ENCODE measurements around the gene PSMA5.

The PSMA5 gene

GRCh38 chr1:109357616-109358015 lies 68.6 kb downstream of the PSMA5 start:
- no peak overlapping the region for H2AK5ac ChIP-seq (ENCODE audit: low read length)
- H2BK120ac ChIP-seq (ENCODE audit: insufficient read depth, low read length, poor library complexity), result no peak overlapping the region
- no peaks in the 10 kb centered on the region for H3K79me2 ChIP-seq (ENCODE audit: control insufficient read depth, insufficient read depth, low read length, poor library complexity)
- no peak overlapping the region for H2BK12ac ChIP-seq (ENCODE audit: low read length)
- no peak for DNase-seq
- H3K18ac ChIP-seq (ENCODE audit: low read length), result no peak overlapping the region
- no peak overlapping the region for H4K12ac ChIP-seq (ENCODE audit: low read depth, low read length)
- no peak overlapping the region for H3K9ac ChIP-seq (ENCODE audit: low read length)
- H3K79me1 ChIP-seq (ENCODE audit: low read length), result no peaks in the 10 kb centered on the region
- H2BK5ac ChIP-seq (ENCODE audit: low read depth, low read length, poor library complexity), result no peak overlapping the region
- no CpG with 5 or more reads among the region's 1 CpG for WGBS (ENCODE audit: extremely low coverage, insufficient coverage, insufficient read length)
- no peaks in the 10 kb centered on the region for H3K9me3 ChIP-seq (ENCODE audit: insufficient read depth, low read depth, low read length)
- peaks cover 7 to 13% of the 10 kb centered on the region in 2 experiments for H3K36me3 ChIP-seq (ENCODE audit: control insufficient read depth in 1 of 2, insufficient read depth in 2 of 2, low read length in 2 of 2)
- peaks cover 2 to 4% of the 10 kb centered on the region in 2 experiments for H3K4me1 ChIP-seq (ENCODE audit: control insufficient read depth in 1 of 2, insufficient read depth in 2 of 2, low read length in 2 of 2)
- no peak overlapping the region for H2AFZ ChIP-seq (ENCODE audit: insufficient read depth, low read length, poor library complexity)
- H3K27ac ChIP-seq (ENCODE audit: low read depth, low read length), result no peak overlapping the region
- no peak overlapping the region for H3K23ac ChIP-seq (ENCODE audit: low read length)
- H4K91ac ChIP-seq (ENCODE audit: low read depth, low read length), result no peak overlapping the region
- H3K4me3 ChIP-seq (ENCODE audit: low read depth, low read length), result no peak overlapping the region
- no peak overlapping the region for H3K14ac ChIP-seq (ENCODE audit: low read length)
- H4K8ac ChIP-seq (ENCODE audit: low read depth, low read length), result no peak overlapping the region
- H3K27me3 ChIP-seq (ENCODE audit: insufficient read depth, low read length), result no peaks in the 10 kb centered on the region
- no peak overlapping the region for H3K4me2 ChIP-seq (ENCODE audit: low read length)
- H3K4ac ChIP-seq (ENCODE audit: low read depth, low read length), result no peak overlapping the region

DNA sequence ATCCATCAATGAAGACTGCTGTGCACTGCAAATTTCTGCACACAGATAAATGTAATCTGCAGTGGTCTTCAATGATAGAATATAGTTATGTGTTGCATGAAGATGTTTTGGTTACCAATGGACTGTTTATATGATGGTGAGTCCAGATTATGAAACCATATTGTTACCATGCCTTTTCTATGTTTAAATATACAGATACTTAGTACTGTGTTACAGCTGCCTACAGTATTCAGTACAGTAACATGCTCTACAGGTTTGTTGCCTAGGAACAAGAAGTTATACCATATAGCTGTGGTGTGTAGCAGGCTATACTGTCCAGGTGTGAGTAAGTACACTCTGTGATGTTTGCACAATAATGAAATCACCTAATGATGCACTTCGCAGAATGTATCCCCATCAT lies 69.3 kb downstream of the PSMA5 start:
- no peaks in the 10 kb centered on the region for H3K79me2 ChIP-seq (ENCODE audit: control insufficient read depth, insufficient read depth, low read length, poor library complexity)
- no peak overlapping the region for H3K14ac ChIP-seq (ENCODE audit: low read length)
- H3K27ac ChIP-seq (ENCODE audit: low read depth, low read length), result no peak overlapping the region
- no peak overlapping the region for H4K12ac ChIP-seq (ENCODE audit: low read depth, low read length)
- H3K36me3 ChIP-seq (ENCODE audit: control insufficient read depth in 1 of 2, insufficient read depth in 2 of 2, low read length in 2 of 2), result peaks cover 7 to 14% of the 10 kb centered on the region in 2 experiments
- H3K23ac ChIP-seq (ENCODE audit: low read length), result no peak overlapping the region
- H3K4ac ChIP-seq (ENCODE audit: low read depth, low read length), result no peak overlapping the region
- no CpG with 5 or more reads among the region's 1 CpG for WGBS (ENCODE audit: extremely low coverage, insufficient coverage, insufficient read length)
- H3K4me3 ChIP-seq (ENCODE audit: low read depth, low read length), result no peak overlapping the region
- no peaks in the 10 kb centered on the region for H3K9me3 ChIP-seq (ENCODE audit: insufficient read depth, low read depth, low read length)
- no peak overlapping the region for H2BK5ac ChIP-seq (ENCODE audit: low read depth, low read length, poor library complexity)
- H4K8ac ChIP-seq (ENCODE audit: low read depth, low read length), result no peak overlapping the region
- peaks cover 2 to 4% of the 10 kb centered on the region in 2 experiments for H3K4me1 ChIP-seq (ENCODE audit: control insufficient read depth in 1 of 2, insufficient read depth in 2 of 2, low read length in 2 of 2)
- DNase-seq, result no peak
- no peak overlapping the region for H3K18ac ChIP-seq (ENCODE audit: low read length)
- no peaks in the 10 kb centered on the region for H3K79me1 ChIP-seq (ENCODE audit: low read length)
- H2BK12ac ChIP-seq (ENCODE audit: low read length), result no peak overlapping the region
- no peak overlapping the region for H3K9ac ChIP-seq (ENCODE audit: low read length)
- H4K91ac ChIP-seq (ENCODE audit: low read depth, low read length), result no peak overlapping the region
- no peak overlapping the region for H2BK120ac ChIP-seq (ENCODE audit: insufficient read depth, low read length, poor library complexity)
- H3K27me3 ChIP-seq (ENCODE audit: insufficient read depth, low read length), result no peaks in the 10 kb centered on the region
- no peak overlapping the region for H3K4me2 ChIP-seq (ENCODE audit: low read length)
- H2AK5ac ChIP-seq (ENCODE audit: low read length), result no peak overlapping the region
- no peak overlapping the region for H2AFZ ChIP-seq (ENCODE audit: insufficient read depth, low read length, poor library complexity)

GRCh38 chr1:109356505-109356904 lies 69.7 kb downstream of the PSMA5 start:
- no peak overlapping the region for H4K8ac ChIP-seq (ENCODE audit: low read depth, low read length)
- H3K4me3 ChIP-seq (ENCODE audit: low read depth, low read length), result no peak overlapping the region
- no peaks in the 10 kb centered on the region for H3K9me3 ChIP-seq (ENCODE audit: insufficient read depth, low read depth, low read length)
- no peak overlapping the region for H3K9ac ChIP-seq (ENCODE audit: low read length)
- H3K27ac ChIP-seq (ENCODE audit: low read depth, low read length), result no peak overlapping the region
- peaks cover 11 to 18% of the 10 kb centered on the region in 2 experiments for H3K36me3 ChIP-seq (ENCODE audit: control insufficient read depth in 1 of 2, insufficient read depth in 2 of 2, low read length in 2 of 2)
- no peak overlapping the region for H2BK120ac ChIP-seq (ENCODE audit: insufficient read depth, low read length, poor library complexity)
- H3K79me2 ChIP-seq (ENCODE audit: control insufficient read depth, insufficient read depth, low read length, poor library complexity), result no peaks in the 10 kb centered on the region
- no peak overlapping the region for H4K91ac ChIP-seq (ENCODE audit: low read depth, low read length)
- no peak overlapping the region for H2AK5ac ChIP-seq (ENCODE audit: low read length)
- H3K14ac ChIP-seq (ENCODE audit: low read length), result no peak overlapping the region
- no CpG with 5 or more reads among the region's 1 CpG for WGBS (ENCODE audit: extremely low coverage, insufficient coverage, insufficient read length)
- no peak overlapping the region for H2BK5ac ChIP-seq (ENCODE audit: low read depth, low read length, poor library complexity)
- H3K79me1 ChIP-seq (ENCODE audit: low read length), result no peaks in the 10 kb centered on the region
- DNase-seq, result no peak
- no peak overlapping the region for H3K4ac ChIP-seq (ENCODE audit: low read depth, low read length)
- H3K23ac ChIP-seq (ENCODE audit: low read length), result no peak overlapping the region
- H4K12ac ChIP-seq (ENCODE audit: low read depth, low read length), result no peak overlapping the region
- H3K4me1 ChIP-seq (ENCODE audit: control insufficient read depth in 1 of 2, insufficient read depth in 2 of 2, low read length in 2 of 2), result peaks cover 2 to 4% of the 10 kb centered on the region in 2 experiments
- no peaks in the 10 kb centered on the region for H3K27me3 ChIP-seq (ENCODE audit: insufficient read depth, low read length)
- H2AFZ ChIP-seq (ENCODE audit: insufficient read depth, low read length, poor library complexity), result no peak overlapping the region
- H2BK12ac ChIP-seq (ENCODE audit: low read length), result no peak overlapping the region
- no peak overlapping the region for H3K4me2 ChIP-seq (ENCODE audit: low read length)
- no peak overlapping the region for H3K18ac ChIP-seq (ENCODE audit: low read length)

- Histone ChIP-seq H3K14ac (ENCODE audit: low read length) (no peak overlapping the region), H3K9ac (ENCODE audit: low read length) (no peak overlapping the region), H4K12ac (ENCODE audit: low read depth, low read length) (no peak overlapping the region), H2BK12ac (ENCODE audit: low read length) (no peak overlapping the region), H3K36me3 (ENCODE audit: control insufficient read depth in 1 of 2, insufficient read depth in 2 of 2, low read length in 2 of 2) (peaks cover 12 to 28% of the 10 kb centered on the region in 2 experiments), H3K79me1 (ENCODE audit: low read length) (no peaks in the 10 kb centered on the region), H3K79me2 (ENCODE audit: control insufficient read depth, insufficient read depth, low read length, poor library complexity) (no peaks in the 10 kb centered on the region), H2AFZ (ENCODE audit: insufficient read depth, low read length, poor library complexity) (no peak overlapping the region), H3K4me1 (ENCODE audit: control insufficient read depth in 1 of 2, insufficient read depth in 2 of 2, low read length in 2 of 2) (peaks cover 2 to 4% of the 10 kb centered on the region in 2 experiments), H3K4ac (ENCODE audit: low read depth, low read length) (no peak overlapping the region), H3K18ac (ENCODE audit: low read length) (no peak overlapping the region), H3K4me2 (ENCODE audit: low read length) (no peak overlapping the region), H2AK5ac (ENCODE audit: low read length) (no peak overlapping the region), H3K9me3 (ENCODE audit: insufficient read depth, low read depth, low read length) (no peaks in the 10 kb centered on the region), H4K8ac (ENCODE audit: low read depth, low read length) (no peak overlapping the region), H3K27ac (ENCODE audit: low read depth, low read length) (no peak overlapping the region), H3K4me3 (ENCODE audit: low read depth, low read length) (no peak overlapping the region), H4K91ac (ENCODE audit: low read depth, low read length) (no peak overlapping the region), H3K23ac (ENCODE audit: low read length) (no peak overlapping the region), H2BK5ac (ENCODE audit: low read depth, low read length, poor library complexity) (no peak overlapping the region), H2BK120ac (ENCODE audit: insufficient read depth, low read length, poor library complexity) (no peak overlapping the region), H3K27me3 (ENCODE audit: insufficient read depth, low read length) (no peaks in the 10 kb centered on the region)
- no peak for DNase-seq
- WGBS (ENCODE audit: extremely low coverage, insufficient coverage, insufficient read length), result no CpG with 5 or more reads among the region's 3 CpGs
These were observed 71.3 kb downstream of the PSMA5 start for GRCh38 chr1:109354929-109355328.

All from trophoblast cell (in vitro differentiated cells and primary cell).